ENCODE data around the gene CDC27.
"Not testable (repeated sequence)": the region's sequence is repeated elsewhere in the genome, so short reads cannot be mapped to it uniquely, and the experiment has no call there.

CDC27 gene

DNA sequence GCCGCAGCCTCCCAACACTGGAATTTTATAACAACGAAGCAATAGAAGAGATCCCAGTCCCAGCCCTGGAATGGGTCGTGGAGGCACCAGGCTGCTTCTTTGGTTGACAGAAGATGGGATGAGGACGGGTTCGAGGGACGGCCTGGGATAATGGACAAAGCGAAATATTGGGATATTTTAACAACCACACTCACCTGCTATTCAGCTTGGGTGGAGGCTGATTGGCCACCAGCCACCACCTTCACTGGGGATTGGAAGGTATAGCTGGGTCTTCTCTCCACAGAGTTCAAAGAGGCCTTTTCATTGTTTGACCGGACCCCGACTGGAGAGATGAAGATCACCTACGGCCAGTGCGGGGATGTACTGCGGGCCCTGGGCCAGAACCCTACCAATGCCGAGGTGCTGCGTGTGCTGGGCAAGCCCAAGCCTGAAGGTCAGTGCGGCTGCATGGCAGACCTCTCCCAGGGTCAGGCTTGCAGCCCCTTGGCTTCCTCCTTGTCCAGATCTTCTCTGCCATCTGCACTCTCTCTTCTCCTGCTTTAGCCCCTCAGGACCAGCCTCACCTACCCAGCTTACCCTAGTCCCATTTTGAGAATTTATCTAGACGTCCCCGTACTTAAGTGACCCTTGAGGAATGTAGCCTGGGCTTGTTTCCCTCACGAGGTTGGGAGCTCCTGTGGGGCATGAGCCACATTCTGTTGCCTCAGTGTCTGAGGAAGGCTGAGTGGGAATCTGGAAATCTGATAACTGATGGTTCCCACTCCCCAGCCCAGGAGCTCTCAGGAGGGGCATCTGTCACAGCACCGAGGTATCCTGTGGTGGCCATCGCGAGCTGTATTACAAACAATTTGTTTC, 30.8 kb upstream of the CDC27 start:
- Histone ChIP-seq H3K9ac (ENCODE audit: low read depth, low read length) (no peak overlapping the region), H3K4me1 (ENCODE audit: insufficient read depth, low read length) (peaks cover 24% of the 10 kb centered on the region), H4K20me1 (ENCODE audit: insufficient read depth, low read length) (no peaks in the 10 kb centered on the region), H3K9me3 (ENCODE audit: insufficient read depth, low read length, severe bottlenecking) (peaks cover 3% of the 10 kb centered on the region), H3K4me3 (ENCODE audit: low read depth in 1 of 2, low read length in 2 of 2) (no peak overlapping the region), H3K36me3 (ENCODE audit: insufficient read depth, low read length) (no peaks in the 10 kb centered on the region), H3K79me2 (ENCODE audit: insufficient read depth, low read length) (no peaks in the 10 kb centered on the region), H3K27ac (ENCODE audit: low read length) (no peak overlapping the region), H3K4me2 (ENCODE audit: insufficient read depth, low read length) (peak overlapping the region; percentile 0; the same call in 1 of the 2 replicates), H2AFZ (ENCODE audit: low read depth, low read length) (no peak overlapping the region), H3K27me3 (ENCODE audit: insufficient read depth, low read length, poor library complexity) (peaks cover 1% of the 10 kb centered on the region)
- ATAC-seq (ENCODE audit: insufficient read depth, low read depth) (no peak), DNase-seq (no peak)
- TF ChIP-seq, protein P1, sequence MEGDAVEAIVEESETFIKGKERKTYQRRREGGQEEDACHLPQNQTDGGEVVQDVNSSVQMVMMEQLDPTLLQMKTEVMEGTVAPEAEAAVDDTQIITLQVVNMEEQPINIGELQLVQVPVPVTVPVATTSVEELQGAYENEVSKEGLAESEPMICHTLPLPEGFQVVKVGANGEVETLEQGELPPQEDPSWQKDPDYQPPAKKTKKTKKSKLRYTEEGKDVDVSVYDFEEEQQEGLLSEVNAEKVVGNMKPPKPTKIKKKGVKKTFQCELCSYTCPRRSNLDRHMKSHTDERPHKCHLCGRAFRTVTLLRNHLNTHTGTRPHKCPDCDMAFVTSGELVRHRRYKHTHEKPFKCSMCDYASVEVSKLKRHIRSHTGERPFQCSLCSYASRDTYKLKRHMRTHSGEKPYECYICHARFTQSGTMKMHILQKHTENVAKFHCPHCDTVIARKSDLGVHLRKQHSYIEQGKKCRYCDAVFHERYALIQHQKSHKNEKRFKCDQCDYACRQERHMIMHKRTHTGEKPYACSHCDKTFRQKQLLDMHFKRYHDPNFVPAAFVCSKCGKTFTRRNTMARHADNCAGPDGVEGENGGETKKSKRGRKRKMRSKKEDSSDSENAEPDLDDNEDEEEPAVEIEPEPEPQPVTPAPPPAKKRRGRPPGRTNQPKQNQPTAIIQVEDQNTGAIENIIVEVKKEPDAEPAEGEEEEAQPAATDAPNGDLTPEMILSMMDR (IDR thresholded peaks at IDR 0.05; ENCODE audit: borderline replicate concordance, extremely low read depth, low read length, poor library complexity, severe bottlenecking), result no peak
- no peak for TF ChIP-seq EZH2 (IDR thresholded peaks at IDR 0.05; ENCODE audit: borderline replicate concordance, low read depth, low read length, severe bottlenecking)

DNA sequence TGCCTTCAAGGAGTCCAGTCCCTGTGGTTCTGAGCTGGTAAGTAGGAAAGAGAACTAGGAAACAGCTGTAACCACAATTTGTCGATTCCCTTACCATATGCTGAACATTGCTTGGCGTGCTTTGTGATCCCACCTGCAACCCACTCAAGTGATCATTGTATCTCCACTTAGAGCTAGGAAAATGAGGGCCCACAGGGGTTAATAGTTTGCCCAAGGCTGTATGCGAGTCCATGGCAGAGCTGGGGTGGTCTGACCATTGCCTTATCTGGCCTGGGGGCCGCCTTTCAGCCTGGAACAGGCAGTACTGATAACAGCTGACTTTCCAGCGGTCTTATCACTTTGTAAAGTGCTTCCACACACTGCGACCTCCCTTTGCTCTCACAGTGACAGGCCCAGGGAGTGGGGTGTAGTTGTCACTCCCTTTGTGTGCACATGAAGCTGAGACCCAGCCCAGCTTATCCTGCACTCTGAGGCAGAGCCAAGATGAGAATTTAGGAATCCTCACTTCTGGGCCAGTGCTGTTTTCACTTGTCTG, 29.9 kb upstream of the CDC27 start:
- Histone ChIP-seq H3K9ac (ENCODE audit: low read depth, low read length) (no peak overlapping the region), H3K79me2 (ENCODE audit: insufficient read depth, low read length) (no peaks in the 10 kb centered on the region), H3K27ac (ENCODE audit: low read length) (no peak overlapping the region), H2AFZ (ENCODE audit: low read depth, low read length) (no peak overlapping the region), H3K4me3 (ENCODE audit: low read depth in 1 of 2, low read length in 2 of 2) (no peak overlapping the region), H3K4me1 (ENCODE audit: insufficient read depth, low read length) (peaks cover 24% of the 10 kb centered on the region), H3K9me3 (ENCODE audit: insufficient read depth, low read length, severe bottlenecking) (no peaks in the 10 kb centered on the region), H4K20me1 (ENCODE audit: insufficient read depth, low read length) (no peaks in the 10 kb centered on the region), H3K27me3 (ENCODE audit: insufficient read depth, low read length, poor library complexity) (peaks cover 2% of the 10 kb centered on the region), H3K4me2 (ENCODE audit: insufficient read depth, low read length) (no peak overlapping the region), H3K36me3 (ENCODE audit: insufficient read depth, low read length) (no peaks in the 10 kb centered on the region)
- ATAC-seq (ENCODE audit: insufficient read depth, low read depth) (peak; percentile 27; the same call in 1 of the 3 replicates), DNase-seq (peak; percentile 21)
- TF ChIP-seq EZH2 (IDR thresholded peaks at IDR 0.05; ENCODE audit: borderline replicate concordance, low read depth, low read length, severe bottlenecking), result no peak
- TF ChIP-seq, protein P1 (IDR thresholded peaks at IDR 0.05; ENCODE audit: borderline replicate concordance, extremely low read depth, low read length, poor library complexity, severe bottlenecking), result no peak

DNA sequence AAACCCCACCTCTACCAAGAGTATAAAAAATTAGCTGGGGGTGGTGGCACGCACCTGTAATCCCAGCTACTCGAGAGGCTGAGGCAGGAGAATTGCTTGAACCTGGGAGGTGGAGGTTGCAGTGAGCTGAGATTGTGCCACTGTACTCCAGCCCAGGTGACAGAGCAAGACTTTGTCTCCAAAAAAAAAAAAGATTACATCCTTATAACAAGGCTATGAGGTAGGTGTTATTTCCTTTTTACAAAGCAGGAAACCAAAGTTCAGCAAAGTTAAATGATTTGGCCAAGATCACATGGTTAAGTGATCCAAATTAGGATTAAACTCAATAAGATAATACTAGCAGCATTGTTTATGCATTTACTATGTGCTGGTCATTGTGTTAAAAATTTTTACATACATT, 28.2 kb upstream of the CDC27 start:
- DNase-seq; ATAC-seq (ENCODE audit: insufficient read depth, low read depth); H3K9ac ChIP-seq (ENCODE audit: low read depth, low read length); H3K79me2 ChIP-seq (ENCODE audit: insufficient read depth, low read length); H3K9me3 ChIP-seq (ENCODE audit: insufficient read depth, low read length, severe bottlenecking); H3K27ac ChIP-seq (ENCODE audit: low read length); H4K20me1 ChIP-seq (ENCODE audit: insufficient read depth, low read length); H3K36me3 ChIP-seq (ENCODE audit: insufficient read depth, low read length); H3K4me3 ChIP-seq (ENCODE audit: low read depth in 1 of 2, low read length in 2 of 2); H2AFZ ChIP-seq (ENCODE audit: low read depth, low read length); H3K4me2 ChIP-seq (ENCODE audit: insufficient read depth, low read length): not testable (repeated sequence)
- Histone ChIP-seq H3K4me1 (ENCODE audit: insufficient read depth, low read length) (peaks cover 24% of the 10 kb centered on the region), H3K27me3 (ENCODE audit: insufficient read depth, low read length, poor library complexity) (peaks cover 14% of the 10 kb centered on the region)

DNA sequence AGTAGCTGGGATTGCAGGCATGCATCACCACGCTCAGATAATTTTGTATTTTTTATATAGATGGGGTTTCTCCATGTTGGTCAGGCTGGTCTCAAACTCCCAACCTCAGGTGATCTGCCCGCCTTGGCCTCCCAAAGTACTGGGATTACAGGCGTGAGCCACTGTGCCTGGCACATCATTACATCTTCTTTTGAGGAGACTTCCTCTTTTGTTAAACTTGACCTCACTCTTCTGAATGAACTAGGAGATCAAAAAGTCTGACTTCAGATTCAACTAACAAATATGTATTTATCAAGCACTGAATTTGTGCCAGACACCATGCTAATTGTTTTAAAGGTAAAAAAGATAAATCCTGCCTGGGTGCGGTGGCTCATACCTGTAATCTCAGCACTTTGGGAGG, 27.7 kb upstream of the CDC27 start:
- peaks cover 16% of the 10 kb centered on the region for H3K27me3 ChIP-seq (ENCODE audit: insufficient read depth, low read length, poor library complexity)
- H3K4me3 ChIP-seq (ENCODE audit: low read depth in 1 of 2, low read length in 2 of 2); DNase-seq; H4K20me1 ChIP-seq (ENCODE audit: insufficient read depth, low read length); H3K36me3 ChIP-seq (ENCODE audit: insufficient read depth, low read length); H3K27ac ChIP-seq (ENCODE audit: low read length); H2AFZ ChIP-seq (ENCODE audit: low read depth, low read length); H3K79me2 ChIP-seq (ENCODE audit: insufficient read depth, low read length); ATAC-seq (ENCODE audit: insufficient read depth, low read depth); H3K4me2 ChIP-seq (ENCODE audit: insufficient read depth, low read length); H3K9me3 ChIP-seq (ENCODE audit: insufficient read depth, low read length, severe bottlenecking); H3K9ac ChIP-seq (ENCODE audit: low read depth, low read length): not testable (repeated sequence)
- H3K4me1 ChIP-seq (ENCODE audit: insufficient read depth, low read length), result peaks cover 24% of the 10 kb centered on the region
